HepG2 (cell line): Measurements from ENCODE around the gene ZNF793. TPM values are rescaled to one million over a fixed set of nuclear protein-coding genes. Genes with fewer than 3 reads are reported as not detected.
A peak's percentile ranks its signal among the peaks of the same experiment; 100 is the strongest.

Experiments used
- CERS6 ChIP-seq: sonication (generic); formaldehyde crosslinking; IDR thresholded peaks from 2 replicates; pipeline ENCODE4 v1.5.0; 2020; ENCODE audit warnings: missing genetic modification reagents
- E2F5 ChIP-seq: sonication (generic); formaldehyde crosslinking; conservative IDR thresholded peaks from 2 replicates; pipeline ENCODE4 v1.4.0; 2020; ENCODE audit warnings: missing genetic modification reagents
- HINFP ChIP-seq: sonication (generic); formaldehyde crosslinking; IDR thresholded peaks from 2 replicates; pipeline ENCODE4 v1.4.0; 2020; ENCODE audit warnings: low read depth, mild to moderate bottlenecking, missing genetic modification reagents
- PATZ1 ChIP-seq: sonication (generic); formaldehyde crosslinking; IDR thresholded peaks from 2 replicates; pipeline ENCODE4 v1.4.0; 2020; ENCODE audit warnings: missing genetic modification reagents
- PAWR ChIP-seq: sonication (generic); formaldehyde crosslinking; IDR thresholded peaks from 2 replicates; pipeline ENCODE4 v1.4.0; 2020; ENCODE audit warnings: missing genetic modification reagents, mild to moderate bottlenecking, borderline replicate concordance
- SMARCC2 ChIP-seq: fragments of 450-650 bp; IDR thresholded peaks from 2 replicates; pipeline ENCODE4 v1.6.1; 2017; ENCODE audit warnings: antibody characterized with exemption, mild to moderate bottlenecking
- TAF15 ChIP-seq: fragments of 200-400 bp; formaldehyde crosslinking; IDR thresholded peaks from one replicate; pipeline ENCODE4 v1.6.1; 2018; ENCODE audit warnings: mild to moderate bottlenecking, low read depth, low read length; ENCODE audit not compliant: poor library complexity, severe bottlenecking
- YY1 ChIP-seq: IDR thresholded peaks from 2 replicates; pipeline ENCODE4 v1.6.1; 2011; ENCODE audit warnings: low read length, low read depth, moderate library complexity, mild to moderate bottlenecking; ENCODE audit not compliant: insufficient read depth, insufficient replicate concordance
- ZBTB37 ChIP-seq: sonication (generic); formaldehyde crosslinking; IDR thresholded peaks from 2 replicates; pipeline ENCODE4 v1.4.0; 2020; ENCODE audit warnings: mild to moderate bottlenecking, missing genetic modification reagents
- ZFYVE20 ChIP-seq: sonication (generic); formaldehyde crosslinking; IDR thresholded peaks from 2 replicates; pipeline ENCODE4 v1.8.0; 2023; ENCODE audit warnings: low read depth, mild to moderate bottlenecking, moderate library complexity, missing genetic modification reagents, borderline replicate concordance
- ZNF280B ChIP-seq: sonication (generic); formaldehyde crosslinking; IDR thresholded peaks from 2 replicates; pipeline ENCODE4 v1.5.0; 2020; ENCODE audit warnings: missing genetic modification reagents, mild to moderate bottlenecking, borderline replicate concordance
- ZNF329 ChIP-seq: sonication (generic); formaldehyde crosslinking; IDR thresholded peaks from 2 replicates; pipeline ENCODE4 v1.9.0; 2021; ENCODE audit warnings: low read depth, mild to moderate bottlenecking, missing genetic modification reagents
- ZNF503 ChIP-seq: sonication (generic); formaldehyde crosslinking; IDR thresholded peaks from 2 replicates; pipeline ENCODE4 v1.4.0; 2020; ENCODE audit warnings: missing genetic modification reagents
- ZNF83 ChIP-seq: sonication (generic); formaldehyde crosslinking; IDR thresholded peaks from 2 replicates; pipeline ENCODE4 v1.4.0; 2020; ENCODE audit warnings: missing genetic modification reagents, mild to moderate bottlenecking, borderline replicate concordance
- polyA plus RNA-seq, 8 experiments: library from polyadenylated mRNA; depleted of rRNA in 3 of 8; stranded (reverse) in 7 of 8; unstranded in 1 of 8; fragments of >200 nt; fragmentation: Illumina TruSeq in 4 of 8; extraction: Trizol in 4 of 8; gene quantifications; 2 replicates each; pipeline versions ENCODE4 v1.2.1 to v1.2.3, GENCODE V29; 2011 to 2016; ENCODE audit warnings: low read depth in 4 of 8, missing spikeins in 1 of 8, mixed read lengths in 1 of 8; ENCODE audit not compliant: insufficient read depth in 1 of 8
- total RNA-seq, 5 experiments: library from RNA; depleted of rRNA; stranded (reverse); fragments of >200 nt; fragmentation: Illumina TruSeq; extraction: Trizol; gene quantifications; 2 replicates each; pipeline ENCODE4 v1.2.3, GENCODE V29; 2016; ENCODE audit warnings: low read depth in 1 of 5

The ZNF793 gene
- total and polyA plus RNA-seq, 2 of the 13 experiments (the other 11 are each of a cell fraction or from before 2014, with no cell fraction given) = 0.13 to 0.35 TPM

GRCh38 chr19:37468961-37469777, 37.6 kb upstream of the ZNF793 start, which contains the start of gene ZNF570 (continued):
- TF ChIP-seq PATZ1 (CRISPR knock-in tag) (peak; percentile 58), ZBTB37 (no peak), E2F5 (no peak), HINFP (CRISPR knock-in tag) (peak; percentile 41; the same call in 1 of the 2 replicates), YY1 (peak; percentile 59), ZNF280B (CRISPR knock-in tag) (0 out of 2 replicates have a peak, but pooled peaks have one; percentile 16), ZNF503 (0 out of 2 replicates have a peak, but pooled peaks have one; percentile 43), CERS6 (CRISPR knock-in tag) (no peak), ZFYVE20 (CRISPR knock-in tag) (no peak), SMARCC2 (no peak), ZNF329 (CRISPR knock-in tag) (0 out of 2 replicates have a peak, but pooled peaks have one; percentile 28), PAWR (0 out of 2 replicates have a peak, but pooled peaks have one; percentile 59), ZNF83 (CRISPR knock-in tag) (no peak), TAF15 (peak; percentile 33)
